Left renal pelvis (tissue), 4 donors: Measurements from ENCODE around the gene TMEM203. TPM values are rescaled to one million over a fixed set of nuclear protein-coding genes. Genes with fewer than 3 reads are reported as not detected.

Experiments
- DNase-seq, 4 donors: peaks; one replicate each; pipeline ENCODE4 v3.0.0-alpha.2; 2013; ENCODE audit warnings: low read depth in 4 of 4, low spot score in 3 of 4
- polyA plus RNA-seq, 4 donors: library from polyadenylated mRNA; unstranded; fragments of 120-200 nt; gene quantifications; one replicate each; pipeline ENCODE4 v1.2.1, GENCODE V29; 2013; ENCODE audit not compliant: insufficient read length in 4 of 4

TMEM203 gene
- polyA plus RNA-seq, 4 donors, result 39.3 to 46.6 (median 44.9) TPM

- DNase-seq, result no peak
Measured at GRCh38 chr9:137219757-137220316, 14.4 kb upstream of the TMEM203 start.

- DNase-seq, result no peak
Measured at GRCh38 chr9:137218754-137219271, 13.4 kb upstream of the TMEM203 start.

GRCh38 chr9:137218212-137218753 lies 12.8 kb upstream of the TMEM203 start:
- no peak for DNase-seq

- no peak for DNase-seq
Measured at GRCh38 chr9:137217276-137218211, 12.1 kb upstream of the TMEM203 start.

GRCh38 chr9:137216188-137216965 lies 10.9 kb upstream of the TMEM203 start:
- no peak for DNase-seq

GRCh38 chr9:137215196-137215986 lies 9.9 kb upstream of the TMEM203 start:
- no peak for DNase-seq

- DNase-seq, result no peak
Measured at GRCh38 chr9:137214620-137215019, 9.2 kb upstream of the TMEM203 start.

- DNase-seq, result no peak
Measured at GRCh38 chr9:137213160-137214060, 8.0 kb upstream of the TMEM203 start.

- DNase-seq, result no peak
Measured at GRCh38 chr9:137212520-137212919, 7.1 kb upstream of the TMEM203 start.

GRCh38 chr9:137211532-137211931 lies 6.1 kb upstream of the TMEM203 start:
- DNase-seq, result no peak

GRCh38 chr9:137206602-137207001 lies 1.2 kb upstream of the TMEM203 start:
- DNase-seq, result no peak

- DNase-seq, result no peak
Measured at GRCh38 chr9:137204731-137205125, 720 bp downstream of the TMEM203 start.

GRCh38 chr9:137202966-137203365 lies 2.5 kb downstream of the TMEM203 start:
- DNase-seq, result no peak

- no peak for DNase-seq
Measured at GRCh38 chr9:137201205-137201868, 4.1 kb downstream of the TMEM203 start.

- peak; percentile 95 to 97 (median 96) for DNase-seq
Measured at GRCh38 chr9:137200311-137201204, 4.9 kb downstream of the TMEM203 start, which contains the start of gene TPRN. Gene TPRN, minus strand, starts transcription at chr9:137200741. Its CDS starts 30 bp downstream, at chr9:137200711.

GRCh38 chr9:137199411-137200121 lies 5.9 kb downstream of the TMEM203 start:
- no peak for DNase-seq

GRCh38 chr9:137198902-137199283 lies 6.6 kb downstream of the TMEM203 start:
- DNase-seq, result no peak
